ENCODE measurements around the gene TLCD4.
"Not testable (repeated sequence)": the region's sequence is repeated elsewhere in the genome, so short reads cannot be mapped to it uniquely, and the experiment has no call there.

The TLCD4 gene, protein sequence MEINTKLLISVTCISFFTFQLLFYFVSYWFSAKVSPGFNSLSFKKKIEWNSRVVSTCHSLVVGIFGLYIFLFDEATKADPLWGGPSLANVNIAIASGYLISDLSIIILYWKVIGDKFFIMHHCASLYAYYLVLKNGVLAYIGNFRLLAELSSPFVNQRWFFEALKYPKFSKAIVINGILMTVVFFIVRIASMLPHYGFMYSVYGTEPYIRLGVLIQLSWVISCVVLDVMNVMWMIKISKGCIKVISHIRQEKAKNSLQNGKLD

GRCh38 chr1:95117207-95118066 lies at the start of gene TLCD4:
TLCD4 (plus strand) TSS chr1:95117355; CDS start chr1:95143902, 26,547 bp downstream.
- DNase-seq: peak in 1 of 2 donors; percentile 66

DNA sequence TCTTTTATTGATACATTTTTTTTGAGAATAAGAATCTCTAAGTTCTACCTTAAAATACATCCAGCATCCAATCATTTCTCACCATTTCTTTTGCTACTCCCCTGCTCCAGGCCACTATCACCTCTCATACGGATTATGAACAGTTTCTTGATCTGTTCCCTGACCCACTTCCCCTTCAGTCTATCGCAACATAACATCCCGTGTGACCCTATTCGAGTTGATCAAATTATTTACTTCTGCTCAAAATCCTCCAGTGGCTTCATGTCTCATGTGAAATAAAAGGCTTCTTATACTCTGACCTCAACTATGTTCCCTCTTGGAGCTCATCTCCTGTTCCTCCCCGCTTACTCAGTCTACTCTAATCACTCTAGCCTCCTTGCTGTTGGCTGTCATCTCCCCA lies 49.6 kb upstream of the TLCD4 start:
- DNase-seq: no peak

DNA sequence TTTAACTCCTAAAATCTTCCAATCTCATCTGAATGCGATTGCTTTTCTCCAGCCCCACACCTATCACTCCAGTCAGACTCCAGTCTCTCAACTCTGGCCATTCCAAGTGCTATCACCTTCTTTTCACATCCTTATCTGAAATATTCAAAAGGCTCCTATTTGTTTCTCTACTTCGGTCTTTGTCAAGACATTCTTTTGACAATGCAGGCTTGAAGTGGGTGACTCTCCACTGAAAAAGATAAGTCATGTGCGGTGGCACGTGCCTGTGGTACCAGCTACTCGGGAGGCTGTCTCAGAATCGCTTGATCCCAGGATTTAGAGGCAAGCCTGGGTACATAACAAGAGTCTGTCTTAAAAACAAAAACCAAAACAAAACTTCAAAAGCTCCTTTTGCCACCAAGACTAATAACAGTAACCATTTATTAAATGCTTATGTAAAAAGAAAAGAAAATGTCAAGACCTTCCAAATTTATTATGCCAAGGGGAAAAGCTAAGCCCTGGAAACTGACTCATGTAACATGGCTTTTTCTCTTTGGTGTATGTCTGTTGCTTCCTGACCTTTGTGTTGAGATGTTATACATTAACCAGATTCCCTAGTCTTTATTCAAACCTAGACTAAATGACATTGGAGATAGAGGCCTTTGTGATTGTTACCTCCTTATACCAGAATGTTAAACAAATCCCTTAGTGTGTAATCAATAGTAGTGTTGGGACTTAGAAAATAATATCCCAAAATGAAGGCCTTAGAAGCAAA lies 48.0 kb upstream of the TLCD4 start:
- no peak for DNase-seq

DNA sequence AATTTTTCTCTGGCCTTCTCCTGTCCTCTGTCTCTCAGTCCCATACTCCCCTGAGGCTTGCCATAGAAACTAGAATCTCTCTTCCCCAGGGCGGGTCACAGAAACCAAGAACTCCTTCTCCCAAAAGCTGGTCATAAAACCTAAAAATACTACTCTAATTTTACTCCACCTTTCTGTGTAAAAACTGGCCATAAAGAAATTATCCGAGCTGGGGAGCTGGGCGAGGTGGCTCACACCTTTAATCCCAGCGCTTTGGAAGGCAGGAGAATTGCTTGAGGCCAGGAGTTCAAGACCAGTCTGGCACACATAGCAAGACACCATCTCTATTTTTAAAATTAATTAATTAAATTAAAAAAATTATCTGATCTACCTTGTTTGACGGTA lies 47.5 kb upstream of the TLCD4 start:
- DNase-seq: no peak

GRCh38 chr1:95071539-95071938 lies 45.6 kb upstream of the TLCD4 start:
- DNase-seq: no peak

DNA sequence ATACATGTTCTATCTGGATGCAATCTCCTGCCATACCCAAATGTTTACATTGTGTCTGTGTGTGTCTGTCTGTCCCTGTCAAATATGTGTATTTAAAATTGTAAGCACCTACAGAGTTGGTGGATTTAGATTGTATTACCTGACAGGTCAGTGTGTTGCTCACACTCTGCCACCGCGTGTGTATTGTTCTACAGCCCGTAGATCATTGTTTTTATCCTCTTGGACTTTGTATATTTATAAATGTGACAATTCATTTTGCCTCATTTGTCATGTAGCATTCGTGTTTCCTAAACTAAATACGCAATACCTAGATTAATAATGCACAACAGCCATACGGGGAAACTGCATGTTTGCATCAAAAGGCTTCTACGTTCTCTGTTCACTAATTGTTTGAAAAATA lies 45.0 kb upstream of the TLCD4 start:
- DNase-seq: no peak

- peak; percentile 91 to 97 for DNase-seq
These were observed 44.4 kb upstream of the TLCD4 start, which contains the start of gene ALG14 for GRCh38 chr1:95072532-95073419. ALG14 (minus strand) TSS chr1:95072951; CDS start chr1:95072898, 53 bp downstream.

GRCh38 chr1:95073446-95073845 lies 43.7 kb upstream of the TLCD4 start:
- no peak for DNase-seq

DNA sequence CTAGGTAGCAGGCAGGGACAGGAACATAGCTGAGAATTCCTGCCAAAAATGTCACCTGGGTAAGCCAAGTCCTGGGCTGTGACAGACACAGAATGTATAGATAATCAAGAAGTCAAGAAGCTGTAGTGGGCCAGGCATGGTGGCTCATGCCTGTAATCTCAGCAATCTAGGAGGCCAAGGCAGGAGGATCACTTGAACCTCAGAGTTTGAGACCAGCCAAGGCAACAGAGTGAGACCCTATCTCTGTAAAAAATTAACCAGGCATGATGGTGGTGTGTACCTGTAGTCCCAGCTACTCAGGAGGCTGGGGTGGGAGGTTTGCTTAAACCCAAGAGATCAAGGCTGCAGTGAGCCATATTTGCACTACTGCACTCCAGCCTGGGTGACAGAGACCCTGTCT lies 41.1 kb upstream of the TLCD4 start:
- DNase-seq: no peak

DNA sequence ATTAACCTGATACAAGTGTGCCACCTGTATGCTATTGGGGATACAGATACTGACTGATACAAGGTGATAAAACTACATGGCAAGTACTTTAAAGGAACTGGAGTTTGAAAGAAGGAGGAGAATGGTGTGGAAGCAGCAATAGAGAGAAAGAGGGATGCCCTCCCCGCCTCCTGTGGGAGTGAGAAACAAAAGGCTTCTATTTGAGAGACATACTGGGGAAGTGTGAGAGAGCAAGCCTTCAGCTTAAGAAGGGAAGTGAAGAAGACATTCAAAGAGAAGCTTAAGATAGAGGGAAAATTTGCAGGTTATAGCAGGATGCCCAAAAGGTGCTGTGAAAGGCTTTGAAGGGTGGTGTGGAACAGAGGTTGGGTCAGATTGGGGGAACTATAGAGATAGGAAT lies 36.7 kb upstream of the TLCD4 start:
- DNase-seq: no peak

GRCh38 chr1:95080879-95081278 lies 36.3 kb upstream of the TLCD4 start:
- no peak for DNase-seq

DNA sequence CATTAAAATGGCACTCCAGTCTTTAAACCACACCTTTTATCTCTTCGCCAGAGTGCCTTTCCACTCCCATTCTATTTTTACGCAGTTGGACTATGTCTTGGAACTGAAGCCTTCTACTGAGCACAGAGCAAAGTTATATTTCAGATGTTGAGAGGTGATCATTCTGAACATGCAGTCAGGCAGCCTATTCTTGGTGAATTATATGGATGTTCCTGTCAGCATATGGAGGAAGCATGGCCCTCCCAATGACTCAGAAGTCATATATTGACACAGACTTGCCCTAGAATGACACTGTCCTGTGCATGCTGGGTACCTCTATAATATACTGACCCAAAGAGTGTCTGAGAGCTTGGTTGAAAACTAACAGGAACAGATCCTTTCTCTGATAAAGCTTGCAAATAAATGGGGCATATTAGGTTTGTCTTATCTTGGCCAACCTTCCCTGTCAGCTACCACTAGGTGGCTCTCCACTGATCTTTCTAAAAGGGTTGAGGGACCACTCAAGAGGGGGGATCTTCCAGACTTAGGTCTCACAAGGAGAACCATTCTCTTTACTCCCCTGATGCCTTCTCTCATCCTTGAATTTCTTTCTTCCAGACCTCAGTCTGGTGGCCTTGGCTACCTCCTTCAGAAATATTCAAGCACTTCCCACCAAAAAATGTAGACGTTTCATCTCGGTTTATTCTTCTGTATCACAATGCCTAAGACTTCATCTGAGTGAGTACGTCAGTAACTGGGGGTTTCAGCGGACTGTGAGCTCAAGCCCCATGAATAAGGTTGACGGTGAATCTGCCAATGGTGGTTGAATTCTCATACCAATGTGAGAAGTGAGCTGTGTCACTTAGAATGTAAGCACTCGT lies 32.6 kb upstream of the TLCD4 start:
- DNase-seq: peak; percentile 16 to 50

GRCh38 chr1:95085376-95085775 lies 31.8 kb upstream of the TLCD4 start:
- no peak for DNase-seq

GRCh38 chr1:95086949-95087533 lies 30.1 kb upstream of the TLCD4 start:
- no peak for DNase-seq

DNA sequence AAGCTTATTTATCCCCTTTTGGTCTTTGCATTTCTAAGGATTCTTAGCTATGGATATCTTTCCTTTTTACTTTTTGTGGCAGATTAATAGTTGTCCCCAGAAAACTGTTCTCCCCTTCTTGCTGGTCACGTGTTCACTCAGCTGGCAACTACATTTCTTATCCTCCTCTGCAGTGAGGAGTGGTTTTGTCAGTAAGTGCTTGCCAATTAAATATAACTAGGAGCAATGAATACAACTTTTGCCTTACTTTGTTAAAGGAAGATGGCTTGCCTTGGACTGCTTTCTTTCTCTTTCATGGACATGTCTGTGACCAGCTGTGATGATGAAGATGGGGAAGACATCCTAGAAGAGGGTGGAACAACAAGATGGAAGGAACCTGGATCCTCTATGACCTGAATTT lies 28.9 kb upstream of the TLCD4 start:
- no peak for DNase-seq

DNA sequence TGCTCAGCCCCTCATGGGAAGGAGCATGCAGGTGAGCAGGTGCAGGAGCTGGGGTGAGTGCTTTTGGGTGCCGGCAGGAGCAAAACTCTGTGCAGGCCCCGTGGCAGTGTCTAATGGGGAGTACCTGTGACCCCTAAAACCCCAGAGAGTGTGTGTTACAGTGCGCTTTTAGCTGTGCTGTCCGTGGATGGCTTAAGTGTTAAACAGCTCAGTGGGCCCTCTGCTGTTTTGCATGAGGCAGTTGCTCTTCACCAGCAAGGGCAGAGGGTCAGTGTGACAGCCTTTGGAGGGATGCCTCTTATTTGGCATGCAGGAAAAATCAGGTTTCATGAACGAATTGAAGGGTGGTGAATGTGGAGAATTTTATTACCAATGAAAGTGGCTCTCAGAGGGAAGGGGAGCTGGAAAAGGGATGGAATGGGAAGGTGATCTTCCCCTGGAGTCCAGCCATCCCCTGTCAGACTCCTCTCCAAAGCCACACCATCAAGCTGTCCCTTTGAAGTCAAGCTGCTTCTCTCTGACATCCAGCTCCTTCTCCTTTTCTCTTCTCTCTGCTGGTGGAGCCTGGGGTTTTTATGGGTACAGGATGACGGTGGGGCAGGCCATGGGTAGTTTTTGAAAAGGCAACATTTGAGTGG lies 27.4 kb upstream of the TLCD4 start:
- no peak for DNase-seq

GRCh38 chr1:95091290-95091689 lies 25.9 kb upstream of the TLCD4 start:
- DNase-seq: not testable (repeated sequence)

GRCh38 chr1:95092891-95093290 lies 24.3 kb upstream of the TLCD4 start:
- DNase-seq: not testable (repeated sequence)

- no peak for DNase-seq
These were observed 23.9 kb upstream of the TLCD4 start for GRCh38 chr1:95093296-95093695.

- no peak for DNase-seq
These were observed 22.2 kb upstream of the TLCD4 start for GRCh38 chr1:95094923-95095322.
